ENCODE data around the gene TUBG1.

Gene TUBG1

GRCh38 chr17:42563950-42564349 lies 45.5 kb upstream of the TUBG1 start:
- TF ChIP-seq CTCF (conservative IDR thresholded peaks at IDR 0.05; ENCODE audit: low read depth, low read length): no peak
- no peak for DNase-seq (ENCODE audit: low read depth)
- H3K4me3 ChIP-seq (ENCODE audit: low read length): no peak overlapping the region

GRCh38 chr17:42564815-42565522 lies 44.5 kb upstream of the TUBG1 start:
- no peak for TF ChIP-seq CTCF (conservative IDR thresholded peaks at IDR 0.05; ENCODE audit: low read depth, low read length)
- H3K4me3 ChIP-seq (ENCODE audit: low read length): no peak overlapping the region
- no peak for DNase-seq (ENCODE audit: low read depth)

- no peak for TF ChIP-seq CTCF (conservative IDR thresholded peaks at IDR 0.05; ENCODE audit: low read depth, low read length)
- H3K4me3 ChIP-seq (ENCODE audit: low read length): no peak overlapping the region
- no peak for DNase-seq (ENCODE audit: low read depth)
Measured at GRCh38 chr17:42565523-42566214, 43.8 kb upstream of the TUBG1 start.

- TF ChIP-seq CTCF (conservative IDR thresholded peaks at IDR 0.05; ENCODE audit: low read depth, low read length): no peak
- DNase-seq (ENCODE audit: low read depth): no peak
- peak overlapping the region; percentile 83 for H3K4me3 ChIP-seq (ENCODE audit: low read length)
Measured at GRCh38 chr17:42566215-42566882, 43.1 kb upstream of the TUBG1 start.

GRCh38 chr17:42566883-42567573 lies 42.5 kb upstream of the TUBG1 start, which contains the start of gene MLX:
Gene MLX (plus strand): TSS chr17:42567100. CDS start chr17:42567125, 25 bp downstream.
- peak within 1 kb of the TSS; percentile 83 for H3K4me3 ChIP-seq (ENCODE audit: low read length)
- DNase-seq (ENCODE audit: low read depth): no peak
- TF ChIP-seq CTCF (conservative IDR thresholded peaks at IDR 0.05; ENCODE audit: low read depth, low read length): no peak

- DNase-seq (ENCODE audit: low read depth): no peak
- H3K4me3 ChIP-seq (ENCODE audit: low read length): no peak overlapping the region
- TF ChIP-seq CTCF (conservative IDR thresholded peaks at IDR 0.05; ENCODE audit: low read depth, low read length): no peak
Measured at GRCh38 chr17:42568341-42569111, 41.0 kb upstream of the TUBG1 start.
